ENCODE data around the gene ALKBH7.

GRCh38 chr19:6383188-6383587 is 10.6 kb downstream of the ALKBH7 start:
- no peak for TF ChIP-seq ZNF565 (CRISPR knock-in tag; conservative IDR thresholded peaks at IDR 0.05; ENCODE audit: low read depth)
- no peak for TF ChIP-seq PPARA (CRISPR knock-in tag; IDR thresholded peaks at IDR 0.05; ENCODE audit: borderline replicate concordance)
- TF ChIP-seq ISL1 (CRISPR knock-in tag; IDR thresholded peaks at IDR 0.05) = no peak
- no peak for TF ChIP-seq ARNTL (CRISPR knock-in tag; IDR thresholded peaks at IDR 0.05; ENCODE audit: borderline replicate concordance, low read depth)
- no peak for TF ChIP-seq PATZ1 (CRISPR knock-in tag; IDR thresholded peaks at IDR 0.05; ENCODE audit: borderline replicate concordance)
- no peak for TF ChIP-seq CREB5 (CRISPR knock-in tag; IDR thresholded peaks at IDR 0.05; ENCODE audit: low read depth)
- no peak for TF ChIP-seq ZC3H10 (CRISPR knock-in tag; IDR thresholded peaks at IDR 0.05)
- TF ChIP-seq ZNF8 (CRISPR knock-in tag; IDR thresholded peaks at IDR 0.05) = no peak

All from SK-N-SH treated with all-trans-retinoic acid at 6 μM for 48 hours (cell line).